Posterior vena cava (tissue), 2 donors: ENCODE results near the gene MERTK. TPM values are rescaled to one million over a fixed set of nuclear protein-coding genes. Genes with fewer than 3 reads are reported as not detected.

ENCODE experiments used
- DNase-seq: peaks from one replicate; pipeline ENCODE4 v3.0.0-alpha.2; 2020; ENCODE audit warnings: low spot score
- intact Hi-C, 2 donors: fragments of 100-400 bp; cut with DNase I; formaldehyde crosslinking; loops; one replicate each; pipeline versions ENCODE4 v1.14.1 to v1.14.2; 2022 to 2023
- total RNA-seq, 2 donors: library from RNA; stranded (reverse); fragmentation: NEBNext Ultra II Directional; extraction: Animal tissue kit (Norgen Biotek cat#: 25700); gene quantifications; one replicate each; pipeline ENCODE4 v1.2.1, GENCODE V29; 2021
- donor health status: DM: yes; HTN: yes; CAD: no.
- donor health status: DM: yes; HTN: yes; CAD: no.

MERTK gene
- total RNA-seq, 2 donors from 2014 or later = 34.2 to 37.5 TPM

DNA sequence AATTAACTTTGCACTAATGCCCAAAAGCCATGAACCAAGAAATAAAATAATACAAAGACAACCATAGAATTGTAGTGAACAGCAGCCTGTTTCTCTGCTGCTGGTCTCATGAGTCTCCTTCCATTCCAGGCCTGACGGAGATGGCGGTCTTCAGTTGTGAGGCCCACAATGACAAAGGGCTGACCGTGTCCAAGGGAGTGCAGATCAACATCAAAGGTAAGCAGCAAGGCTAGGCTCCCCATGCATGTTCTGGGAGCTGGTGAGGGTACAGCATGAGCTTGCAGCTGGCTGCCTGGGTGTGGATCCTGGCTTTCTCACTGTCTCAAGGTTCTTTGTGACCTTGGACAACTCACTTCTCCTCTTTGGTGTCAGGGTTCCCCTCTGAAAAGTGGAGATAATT is 66.7 kb downstream of the MERTK start:
- no peak for DNase-seq
- intact Hi-C loops = no loop called here

DNA sequence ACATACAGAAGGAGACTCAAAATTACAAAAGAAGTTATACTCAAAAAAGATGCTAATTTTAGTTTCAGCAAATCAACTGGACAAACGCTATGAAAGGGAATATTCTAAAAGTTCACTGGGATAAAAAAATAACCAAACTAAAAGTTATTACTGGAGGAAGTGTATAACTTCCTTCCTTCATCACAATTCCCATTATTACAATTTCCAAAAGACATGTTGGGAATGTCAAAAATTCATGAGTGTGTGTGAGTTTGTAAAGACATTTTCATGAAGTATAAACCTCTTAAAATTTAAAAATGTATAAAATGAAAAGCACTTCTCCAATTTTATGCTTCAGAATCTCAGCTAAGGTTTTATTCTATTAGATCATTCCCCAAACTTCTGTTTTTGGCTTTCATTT is 67.8 kb downstream of the MERTK start:
- intact Hi-C loops = no loop called here
- DNase-seq = no peak

DNA sequence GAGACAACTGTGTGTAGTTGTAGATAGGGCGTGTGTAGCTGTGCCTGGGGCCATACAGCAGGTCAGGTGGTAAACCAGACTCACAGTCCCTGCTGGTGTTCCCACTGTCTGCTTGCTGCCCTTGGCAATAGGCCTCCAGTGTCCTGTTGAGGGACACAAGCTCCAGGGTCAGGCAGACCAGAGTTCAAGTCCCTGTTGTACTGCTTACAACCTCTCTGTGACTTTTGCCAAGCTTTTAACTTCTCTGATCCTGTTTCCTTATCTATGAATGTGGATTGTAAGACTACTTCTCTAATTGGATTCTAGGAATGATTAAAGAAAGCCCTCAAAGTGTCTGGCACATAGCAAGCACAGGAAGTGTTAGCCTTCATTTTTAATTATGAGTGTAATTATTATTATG is 68.6 kb downstream of the MERTK start:
- intact Hi-C loops = no loop called here
- DNase-seq = no peak

DNA sequence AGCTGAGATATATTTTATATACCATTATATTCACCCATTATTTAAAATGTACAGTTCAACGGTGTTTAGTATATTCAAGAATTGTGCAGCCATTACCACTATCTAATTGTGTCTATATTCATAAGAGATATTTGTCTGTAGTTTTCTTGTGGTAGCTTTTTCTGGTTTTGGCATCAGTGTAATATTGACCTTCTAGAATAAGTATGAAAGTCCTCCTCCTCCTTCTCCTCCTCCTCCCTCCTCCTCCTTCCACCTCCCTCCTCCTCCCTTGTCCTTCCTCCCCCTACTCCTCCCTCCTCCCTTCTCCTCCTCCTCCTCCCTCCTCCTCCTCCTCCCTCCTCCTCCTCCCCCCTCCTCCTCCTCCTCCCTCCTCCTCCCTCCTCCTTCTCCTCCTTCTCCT is 72.0 kb downstream of the MERTK start:
- DNase-seq = no peak
- intact Hi-C loops = loop anchor here in 1 of 2 donors (10.0 kb wide), 1 partner anchor 1354 kb away; no protein-coding TSS in a partner anchor

DNA sequence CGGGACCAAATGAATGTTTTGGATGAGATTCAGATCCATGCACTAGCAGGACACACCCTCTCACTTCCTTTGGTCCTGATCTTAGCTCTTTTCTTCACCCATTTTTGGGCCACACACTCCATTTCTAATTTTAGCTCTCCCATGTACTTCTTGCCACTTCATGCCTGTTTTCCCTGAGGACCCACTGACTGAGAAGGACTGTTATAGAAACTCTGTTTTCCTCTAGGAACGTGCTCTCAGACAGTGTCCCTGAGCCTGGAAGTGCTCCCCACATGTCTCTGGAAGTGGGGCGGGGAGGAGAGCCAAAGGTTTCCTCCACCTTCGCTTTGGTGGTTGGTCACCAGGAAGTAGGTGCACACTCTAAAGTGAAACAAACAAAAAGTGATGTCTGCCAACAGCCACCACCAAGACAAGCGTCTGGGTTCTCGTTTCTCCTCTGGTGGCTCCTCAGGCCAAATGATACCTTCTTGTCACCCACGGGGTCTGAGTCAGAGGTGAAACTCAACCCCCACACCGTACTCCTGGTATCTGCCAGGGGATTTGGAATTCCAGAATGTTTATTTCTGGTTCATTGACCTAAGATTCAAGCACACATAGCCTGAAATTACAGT is 74.7 kb downstream of the MERTK start:
- DNase-seq = no peak
- intact Hi-C loops = loop anchor here in 1 of 2 donors (10.0 kb wide), 1 partner anchor 1352 kb away; no protein-coding TSS in a partner anchor

DNA sequence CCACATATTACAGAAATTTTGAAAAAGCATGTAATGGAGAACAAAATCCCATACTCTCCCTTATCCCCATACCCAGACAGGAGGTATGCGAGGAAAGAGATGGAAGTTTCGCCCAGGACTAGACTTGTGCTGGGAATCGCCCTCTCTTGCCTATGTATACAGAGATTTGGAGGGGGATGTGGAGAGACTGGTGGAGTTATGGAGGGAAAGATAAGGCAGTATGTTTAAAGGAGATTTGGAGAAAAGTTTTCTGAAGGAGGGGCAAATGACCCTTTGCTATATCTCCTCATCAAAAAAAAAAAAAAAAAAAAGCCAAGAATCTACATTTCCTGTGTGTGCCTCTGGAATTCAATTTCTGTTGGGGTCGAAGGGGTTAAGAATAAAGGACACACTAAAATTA is 75.3 kb downstream of the MERTK start:
- no peak for DNase-seq
- intact Hi-C loops = loop anchor here in 1 of 2 donors (10.0 kb wide), 1 partner anchor 1351 kb away; no protein-coding TSS in a partner anchor

DNA sequence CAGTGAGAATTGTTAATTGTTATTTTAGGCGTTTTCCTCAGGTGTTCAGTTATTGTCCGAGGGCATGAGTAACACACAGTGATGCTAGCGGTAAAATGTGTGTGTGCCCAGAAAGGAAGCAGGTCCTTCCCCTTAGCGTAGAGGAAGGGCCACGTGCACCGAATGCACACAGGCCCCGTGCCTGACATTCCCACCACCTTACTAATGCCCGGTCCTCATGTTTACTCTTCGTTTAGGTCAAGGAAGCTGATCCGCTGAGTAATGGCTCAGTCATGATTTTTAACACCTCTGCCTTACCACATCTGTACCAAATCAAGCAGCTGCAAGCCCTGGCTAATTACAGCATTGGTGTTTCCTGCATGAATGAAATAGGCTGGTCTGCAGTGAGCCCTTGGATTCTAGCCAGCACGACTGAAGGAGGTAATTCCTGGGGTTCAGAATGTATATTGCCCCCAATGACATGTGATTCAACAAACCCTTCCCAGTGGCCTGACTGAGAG is 76.7 kb downstream of the MERTK start:
- intact Hi-C loops = loop anchor here in 1 of 2 donors (10.0 kb wide), 1 partner anchor 1350 kb away; no protein-coding TSS in a partner anchor

DNA sequence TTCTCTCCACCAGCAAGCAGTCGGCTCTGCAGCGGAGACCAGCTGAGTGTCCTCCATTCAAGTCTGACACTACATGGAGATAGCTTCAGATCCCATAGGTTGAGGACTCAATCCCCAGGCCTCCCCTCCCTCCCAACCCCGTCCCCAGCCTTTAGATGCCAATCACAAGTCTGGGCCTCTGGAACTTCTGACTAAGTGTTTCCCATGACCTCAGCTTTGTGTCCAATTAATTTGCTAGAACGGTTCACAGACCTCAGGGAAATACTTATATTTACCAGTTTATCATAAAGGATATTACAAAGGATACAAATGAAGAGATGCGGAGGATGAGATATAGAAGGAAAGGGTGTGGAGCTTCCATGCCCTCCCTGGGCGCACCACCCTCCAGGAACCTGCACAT is 77.4 kb downstream of the MERTK start:
- DNase-seq = no peak
- intact Hi-C loops = loop anchor here in 1 of 2 donors (10.0 kb wide), 1 partner anchor 1349 kb away; no protein-coding TSS in a partner anchor

More for the DNA sequence above, 76.7 kb downstream of the MERTK start:
- DNase-seq = no peak

DNA sequence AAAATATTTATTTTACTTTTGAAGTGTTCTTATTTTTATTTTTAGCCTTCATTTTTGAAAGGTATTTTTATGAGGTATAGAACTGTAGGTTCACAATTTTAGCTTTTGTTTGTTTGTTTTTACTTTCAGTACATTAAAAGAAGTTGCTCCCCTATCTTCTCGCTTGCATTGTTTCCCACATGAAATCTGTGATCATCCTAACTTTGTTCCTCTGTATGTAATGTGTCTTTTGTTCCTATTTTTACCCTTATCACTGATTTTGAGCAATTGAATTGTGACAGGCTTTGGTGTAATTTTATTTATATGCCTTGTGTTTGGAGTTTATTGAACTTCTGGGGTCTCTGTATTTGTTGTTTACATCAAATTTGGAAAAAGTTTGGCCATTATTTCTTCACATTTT is 78.8 kb downstream of the MERTK start:
- intact Hi-C loops = loop anchor here in 1 of 2 donors (10.0 kb wide), 1 partner anchor 1348 kb away; no protein-coding TSS in a partner anchor
- no peak for DNase-seq

DNA sequence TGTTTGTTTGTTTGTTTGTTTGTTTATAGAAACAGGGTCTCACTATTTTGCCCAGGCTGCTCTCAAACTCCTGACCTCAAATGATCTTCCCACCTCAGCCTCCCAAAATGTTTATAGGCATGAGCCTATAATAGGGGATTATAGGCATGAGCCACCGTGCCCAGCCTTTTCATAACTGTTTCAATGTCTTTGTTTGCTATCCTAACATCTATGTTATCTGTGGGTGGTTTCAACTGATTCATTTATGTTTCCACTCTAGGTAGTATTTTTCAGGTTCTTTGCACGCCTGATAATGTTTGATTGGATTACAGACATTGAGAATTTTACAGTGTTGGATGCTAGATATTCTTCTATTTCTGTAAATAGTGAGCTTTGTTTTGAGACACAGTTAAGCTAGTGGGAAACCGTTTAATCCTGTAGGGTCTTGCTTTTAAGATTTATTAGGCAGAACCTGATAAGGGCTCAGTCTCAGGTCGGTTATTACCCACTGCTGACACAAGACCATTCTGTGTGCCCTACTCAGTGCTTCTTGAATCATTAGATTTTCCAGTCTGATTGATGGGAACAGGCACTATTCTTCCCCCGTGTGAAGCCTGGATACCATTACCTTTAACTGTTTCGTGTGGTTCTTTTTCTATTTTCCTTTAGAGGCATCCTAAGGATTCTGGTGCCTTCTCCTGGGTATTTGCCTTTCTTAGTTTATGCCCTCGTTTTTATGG is 80.2 kb downstream of the MERTK start:
- intact Hi-C loops = loop anchor here in 1 of 2 donors (10.0 kb wide), 1 partner anchor 1346 kb away; no protein-coding TSS in a partner anchor
- DNase-seq = no peak

DNA sequence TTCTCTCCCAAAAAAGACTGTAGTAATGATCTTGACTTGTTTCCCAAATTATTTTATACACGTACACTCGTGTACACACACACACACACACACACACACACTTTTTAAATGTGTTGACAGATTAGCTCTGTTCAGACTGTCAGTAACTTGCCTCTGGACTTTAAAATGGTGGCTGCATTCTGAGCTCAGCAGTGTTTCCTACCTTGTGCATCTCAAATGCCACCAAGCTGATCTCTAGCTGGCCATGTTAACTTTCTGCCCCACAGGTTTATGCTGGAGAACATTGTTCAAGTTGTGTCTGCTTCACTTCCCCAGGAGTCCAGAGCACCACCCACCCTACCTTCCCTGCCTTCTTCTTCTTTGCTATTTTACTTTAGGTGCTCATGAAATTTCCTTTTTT is 83.3 kb downstream of the MERTK start:
- no peak for DNase-seq
- intact Hi-C loops = loop anchor here (10.0 kb wide), 2 partner anchors 57 to 77 kb away; no protein-coding TSS in a partner anchor

DNA sequence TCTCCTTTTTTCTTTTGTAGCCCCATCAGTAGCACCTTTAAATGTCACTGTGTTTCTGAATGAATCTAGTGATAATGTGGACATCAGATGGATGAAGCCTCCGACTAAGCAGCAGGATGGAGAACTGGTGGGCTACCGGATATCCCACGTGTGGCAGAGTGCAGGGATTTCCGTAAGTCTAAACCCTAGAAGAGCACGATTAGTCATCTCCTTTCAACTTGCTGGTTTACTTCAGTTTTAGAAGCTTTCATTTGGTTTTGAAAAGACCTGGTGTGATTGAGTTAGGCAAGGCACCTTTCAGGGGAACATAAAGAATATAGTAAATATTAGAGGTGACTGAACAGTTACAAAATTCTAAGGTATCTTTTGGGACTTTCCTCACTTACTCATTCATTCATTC is 84.4 kb downstream of the MERTK start:
- no peak for DNase-seq
- intact Hi-C loops = loop anchor here (10.0 kb wide), 2 partner anchors 58 to 78 kb away; no protein-coding TSS in a partner anchor

DNA sequence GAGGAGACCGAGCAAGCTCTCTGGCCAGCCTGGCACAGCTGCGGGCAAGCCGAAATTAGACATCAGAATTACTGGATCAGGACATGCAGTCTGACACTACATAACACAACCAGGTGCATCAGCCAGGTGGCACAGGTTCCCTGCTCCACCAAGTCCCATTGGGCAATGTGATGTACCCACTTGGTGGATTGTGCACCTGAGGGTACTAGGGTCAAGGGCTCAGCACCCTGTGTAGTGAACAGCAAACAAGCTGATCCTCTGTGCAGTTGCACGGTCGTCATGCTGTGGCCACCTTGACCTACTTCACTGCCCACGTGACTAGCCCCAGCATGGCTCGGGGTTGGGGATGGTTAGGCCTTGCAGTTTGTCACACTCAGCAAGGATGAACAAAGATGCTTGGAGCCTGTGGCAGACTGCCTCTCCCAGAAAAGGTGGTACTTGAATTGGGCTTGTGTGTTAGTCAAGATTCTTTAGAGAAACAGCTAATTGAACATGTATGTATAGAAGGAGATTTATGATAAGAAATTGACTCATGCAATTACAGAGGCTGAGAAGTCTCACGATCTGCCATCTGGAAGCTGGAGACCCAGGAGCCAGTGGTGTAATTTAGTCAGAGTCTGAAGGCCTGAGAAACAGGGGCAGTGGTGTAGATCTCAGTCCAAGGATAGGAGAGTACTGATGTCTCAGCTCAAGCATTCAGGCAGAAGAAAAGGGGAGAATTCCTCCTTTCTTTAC is 85.2 kb downstream of the MERTK start:
- intact Hi-C loops = loop anchor here (10.0 kb wide), 2 partner anchors 59 to 79 kb away; no protein-coding TSS in a partner anchor
- DNase-seq = no peak

DNA sequence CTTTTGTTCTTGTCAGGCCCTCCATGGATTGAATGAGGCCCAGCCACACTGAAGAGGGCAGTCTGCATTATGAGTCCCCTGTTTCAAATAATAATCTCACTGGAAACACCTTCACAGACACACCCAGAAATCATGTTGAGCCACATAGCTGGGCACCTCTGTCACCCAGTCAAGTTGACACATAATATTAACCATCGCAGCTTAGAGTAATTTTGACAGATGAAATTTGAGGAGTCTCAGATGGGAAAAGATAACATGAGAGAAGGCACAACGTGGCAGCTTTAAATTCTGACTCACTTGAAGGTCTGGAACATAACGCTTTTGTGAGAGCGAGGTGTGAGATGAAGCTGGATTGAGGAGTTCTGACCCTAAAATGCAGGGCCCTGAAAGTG is 85.8 kb downstream of the MERTK start:
- intact Hi-C loops = loop anchor here (10.0 kb wide), 2 partner anchors 59 to 79 kb away; no protein-coding TSS in a partner anchor
- DNase-seq = no peak

DNA sequence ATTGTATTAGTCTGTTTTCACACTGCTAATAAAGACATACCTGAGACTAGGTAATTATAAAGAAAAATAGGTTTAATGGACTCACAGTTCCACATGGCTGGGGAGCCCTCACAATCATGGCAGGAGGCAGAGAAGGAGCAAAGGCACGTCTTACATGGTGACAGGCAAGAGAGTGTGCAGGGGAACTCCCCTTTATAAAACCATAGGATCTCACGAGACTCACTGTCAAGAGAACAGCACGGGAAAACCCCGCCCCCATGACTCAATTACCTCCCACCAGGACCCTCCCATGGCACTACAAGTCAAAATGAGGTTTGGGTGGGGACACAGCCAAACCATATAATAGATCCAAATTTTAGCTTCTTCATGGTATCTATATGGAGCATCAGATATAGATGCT is 87.1 kb downstream of the MERTK start:
- DNase-seq = no peak
- intact Hi-C loops = loop anchor here (10.0 kb wide), 2 partner anchors 61 to 81 kb away; no protein-coding TSS in a partner anchor

DNA sequence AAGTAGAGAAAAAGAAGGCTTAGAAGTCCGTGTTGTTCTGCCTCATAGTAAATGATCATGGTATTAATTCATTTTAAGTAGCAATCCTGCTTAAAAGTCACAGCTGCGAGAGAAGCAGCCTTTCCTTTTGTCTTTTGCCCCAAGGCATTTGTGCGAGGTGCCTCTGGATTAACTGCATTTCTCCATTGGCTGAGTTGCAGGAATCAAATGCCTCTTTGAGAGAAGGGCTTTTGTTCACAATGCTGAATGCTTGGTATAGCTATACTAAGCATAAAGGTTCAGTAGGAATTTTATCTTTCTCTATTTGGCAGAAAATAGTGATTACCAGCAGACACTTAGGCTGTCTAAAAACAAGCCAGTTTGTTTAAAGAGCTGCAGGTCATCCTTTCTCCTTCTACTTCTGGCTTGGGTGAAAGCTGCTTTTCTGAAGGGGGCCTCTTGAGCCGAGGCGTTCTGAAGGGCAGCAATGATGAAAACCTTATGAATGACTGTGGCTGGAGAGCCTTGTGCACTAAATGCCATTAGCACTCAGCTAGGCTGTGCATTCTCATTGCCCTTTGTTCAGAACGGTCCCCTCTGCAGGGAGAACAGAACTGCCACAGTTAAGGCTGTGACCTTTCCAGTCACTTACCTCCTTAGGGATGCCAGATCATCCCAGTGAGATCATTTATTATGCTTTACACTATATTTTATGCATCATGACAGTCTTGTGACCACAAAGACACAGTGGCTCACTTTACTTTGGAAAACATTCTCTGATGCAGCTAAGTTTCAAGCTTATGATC is 87.9 kb downstream of the MERTK start:
- intact Hi-C loops = loop anchor here (10.0 kb wide), 2 partner anchors 62 to 82 kb away; no protein-coding TSS in a partner anchor

DNA sequence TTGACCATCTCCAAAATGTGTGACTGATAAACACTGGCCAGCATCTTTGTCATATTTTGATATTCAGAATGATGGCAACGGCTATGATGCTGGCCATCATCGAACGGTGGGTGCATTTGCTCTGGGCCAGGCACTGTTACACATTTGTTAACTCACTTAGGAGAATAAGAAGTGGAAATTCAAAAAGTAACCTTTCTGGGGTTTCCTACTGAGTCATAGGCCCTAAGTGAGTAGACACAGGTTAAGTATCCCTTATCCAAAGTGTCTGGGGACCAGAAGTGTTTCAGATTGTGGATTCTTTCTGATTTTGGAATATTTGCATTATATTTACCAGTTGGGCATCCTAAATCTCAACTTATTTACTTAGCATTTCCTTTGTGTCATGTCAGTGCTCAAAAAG is 92.0 kb downstream of the MERTK start:
- intact Hi-C loops = no loop called here

More for the DNA sequence above, 87.9 kb downstream of the MERTK start:
- no peak for DNase-seq

DNA sequence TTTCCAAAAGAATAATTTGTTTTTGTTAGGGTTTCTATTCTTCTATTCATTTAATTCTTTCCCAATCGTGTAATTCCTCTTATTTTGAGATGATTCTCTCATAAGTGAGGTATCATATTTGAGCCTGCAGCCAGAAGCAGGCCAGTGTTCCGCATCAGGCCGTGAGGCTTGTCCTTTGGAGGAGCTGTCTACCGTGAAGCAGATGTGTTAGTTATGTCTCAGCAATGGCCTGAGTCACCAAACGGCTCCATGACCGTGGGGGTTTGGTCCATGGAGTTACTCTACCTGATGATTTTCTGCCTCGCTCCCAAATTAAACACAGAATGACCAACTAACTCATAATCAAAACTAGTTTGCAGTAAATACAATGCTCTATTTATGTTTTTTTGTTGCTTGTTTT is 92.4 kb downstream of the MERTK start:
- intact Hi-C loops = no loop called here
- DNase-seq = no peak

More for the DNA sequence above, 92.0 kb downstream of the MERTK start:
- DNase-seq = no peak
